ENCODE data around the gene MC2R.

The MC2R gene

DNA sequence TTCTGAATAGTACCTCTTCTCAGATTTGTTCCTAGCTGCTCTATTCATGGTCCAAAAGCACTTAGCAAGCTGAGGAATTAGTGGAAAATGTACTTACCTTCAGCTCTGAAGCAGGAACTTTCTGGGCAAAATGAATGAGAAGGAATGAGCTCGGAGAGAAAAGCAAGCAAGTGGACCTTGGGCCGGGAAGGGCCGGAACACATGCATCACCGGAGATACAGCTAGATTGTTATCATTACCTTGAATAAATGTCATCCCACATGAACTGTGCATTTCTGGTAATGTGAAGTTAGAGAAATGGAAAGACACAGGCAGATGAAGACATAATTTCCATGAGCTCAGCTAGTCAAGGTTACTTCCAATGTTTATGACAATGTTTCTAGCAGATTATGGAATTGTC is at the start of gene MC2R:
Gene MC2R, minus strand, starts transcription at position 146 of the 400 bp plus-strand sequence. CDS start 30,018 bp downstream, outside the sequence.
- no peak for DNase-seq (ENCODE audit: low read depth)

DNA sequence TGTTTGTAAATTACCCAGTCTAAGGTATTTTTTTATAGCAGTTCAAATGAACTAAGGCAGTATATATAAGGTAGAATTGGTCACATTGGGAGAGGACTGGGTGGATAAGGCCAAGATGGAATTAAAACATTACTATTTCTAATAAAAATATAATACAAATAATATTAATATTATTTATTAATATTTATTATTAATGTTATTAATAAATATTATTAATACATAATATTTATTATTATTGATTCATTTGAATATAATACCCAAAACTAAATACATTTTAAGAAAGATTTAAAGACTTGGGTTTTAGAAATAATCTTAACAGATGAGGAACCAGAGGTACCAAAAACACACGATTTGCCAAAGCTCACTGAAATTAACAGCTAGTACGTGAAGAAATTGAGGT is 30.5 kb upstream of the MC2R start:
- DNase-seq (ENCODE audit: low read depth), result no peak

DNA sequence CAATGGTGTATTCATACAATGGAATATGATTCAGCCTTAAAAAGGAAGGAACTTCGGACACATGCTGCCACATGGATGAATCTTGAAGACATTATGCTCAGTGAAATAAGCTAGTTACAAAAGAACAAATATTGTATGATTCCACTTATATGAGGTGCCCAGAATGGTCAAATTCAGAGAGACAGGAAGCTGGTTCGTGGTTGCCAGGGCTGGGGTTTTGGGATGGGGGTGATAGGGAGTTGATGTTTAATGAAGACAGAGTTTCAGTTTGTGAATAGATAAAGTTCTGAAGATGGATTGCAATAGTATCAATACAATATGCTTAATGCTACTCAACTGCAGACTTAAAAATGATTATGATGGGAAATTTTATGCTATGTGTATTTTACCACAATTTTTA is 28.0 kb upstream of the MC2R start:
- no peak for DNase-seq (ENCODE audit: low read depth)

DNA sequence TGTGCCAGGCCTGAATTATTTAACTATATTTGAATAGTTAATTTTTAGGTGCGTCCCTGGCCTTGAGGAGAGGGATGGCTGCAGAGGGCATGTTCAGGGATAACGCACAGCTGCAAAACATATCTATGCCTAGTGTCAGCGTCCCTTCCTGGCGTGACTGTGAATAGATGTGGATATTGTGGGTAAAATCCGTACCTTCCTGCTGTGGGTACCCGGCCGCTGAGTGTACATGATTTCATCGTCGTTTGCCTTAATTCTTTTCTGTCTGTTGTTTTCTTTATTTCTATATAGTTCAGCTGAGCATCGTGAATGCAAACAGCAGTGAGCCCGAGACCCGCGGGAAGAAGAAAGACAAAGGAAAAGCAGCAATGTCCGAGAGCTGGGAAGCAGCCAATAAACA is 25.0 kb upstream of the MC2R start:
- DNase-seq (ENCODE audit: low read depth), result no peak

DNA sequence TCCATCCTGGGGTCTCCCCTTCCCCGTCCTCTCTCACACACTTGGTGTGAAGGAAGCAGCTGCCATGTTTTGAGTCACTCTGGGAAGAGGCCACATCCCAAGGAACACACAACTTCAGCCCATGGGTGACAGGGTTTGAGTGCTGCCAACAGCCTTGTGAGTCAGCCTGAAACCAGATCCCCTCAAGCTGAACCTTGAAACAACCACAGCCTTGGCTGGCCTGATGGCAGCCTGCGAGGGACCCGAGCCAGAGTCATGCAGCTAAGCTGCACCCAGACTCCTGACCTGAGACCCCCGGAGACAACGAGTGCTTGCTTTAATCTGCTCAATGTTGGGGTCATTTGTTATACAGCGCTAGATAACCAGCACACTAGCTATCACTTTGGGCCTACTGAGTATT is 19.3 kb upstream of the MC2R start:
- no peak for DNase-seq (ENCODE audit: low read depth)

DNA sequence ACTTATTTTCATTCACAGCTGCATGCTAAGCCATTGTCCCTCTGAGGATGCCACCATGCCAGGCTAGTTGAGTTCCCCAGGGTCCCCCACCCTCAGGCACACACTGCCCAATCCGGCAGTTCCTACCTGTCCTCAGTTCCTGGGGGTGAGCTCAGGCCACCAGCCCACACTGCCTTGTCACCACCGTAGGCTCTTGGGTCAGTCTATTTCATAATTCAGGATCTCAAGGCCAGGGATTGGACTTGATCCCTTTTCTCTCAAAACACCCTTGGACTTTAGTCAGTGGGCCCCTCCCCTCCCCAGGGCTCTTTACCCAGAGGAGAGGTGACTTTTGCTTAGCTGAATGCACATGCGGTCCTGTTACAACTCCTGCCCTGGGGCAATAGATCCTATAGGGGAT is 18.7 kb upstream of the MC2R start:
- DNase-seq (ENCODE audit: low read depth), result no peak

DNA sequence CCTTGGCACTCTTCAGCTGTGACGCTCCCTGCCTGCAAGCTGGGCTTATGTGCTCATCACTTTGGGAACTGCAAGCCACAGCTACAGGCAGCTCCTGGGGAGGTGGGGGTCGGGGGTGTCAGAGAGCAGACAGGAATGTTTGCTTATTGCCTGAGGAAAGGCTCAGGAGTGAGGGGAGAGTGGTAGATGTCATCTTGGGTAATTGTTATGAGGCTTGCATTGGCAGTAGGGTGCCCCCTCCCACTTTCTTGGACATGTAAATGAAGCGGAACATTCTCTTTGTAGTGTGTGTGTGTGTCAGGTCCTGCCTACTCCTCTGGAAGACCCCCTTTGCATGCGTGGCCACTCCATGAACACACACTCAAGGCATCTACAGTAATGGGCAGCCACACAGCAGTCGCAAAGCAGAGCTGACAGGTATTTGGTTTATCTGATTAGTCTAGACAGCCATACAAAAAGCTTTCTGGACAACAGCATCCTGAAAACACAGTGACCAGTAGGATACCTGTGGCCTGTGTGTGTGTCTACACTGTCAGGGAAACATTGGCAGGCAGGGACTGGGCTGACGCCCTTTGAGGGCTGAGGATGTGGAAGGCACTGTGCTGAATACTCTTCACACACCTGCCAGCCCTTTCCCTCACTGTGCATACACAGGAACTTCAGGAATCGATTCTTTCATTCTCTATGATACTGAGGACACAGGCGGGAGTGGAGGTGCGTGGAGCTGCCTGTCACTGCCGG is 17.1 kb upstream of the MC2R start:
- DNase-seq (ENCODE audit: low read depth), result no peak

DNA sequence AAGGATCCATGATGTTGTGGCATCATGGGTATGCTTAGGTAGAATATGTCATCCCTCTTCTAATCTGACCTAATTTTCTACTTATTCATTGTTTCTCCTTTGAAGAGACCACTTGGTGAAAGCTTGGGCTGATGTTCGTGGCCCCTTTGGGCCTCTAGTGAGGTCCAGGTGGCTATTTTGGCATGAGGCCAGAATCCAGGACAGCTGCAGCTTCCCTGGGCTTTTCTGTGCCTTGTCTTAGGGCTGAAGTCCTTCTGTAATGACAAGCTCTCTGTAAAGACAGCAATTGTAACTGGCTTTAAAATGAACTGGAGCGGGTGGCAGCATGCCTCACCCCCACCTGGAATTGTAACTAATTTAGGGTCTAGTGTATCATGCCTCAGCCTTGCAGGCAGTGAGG is 15.6 kb upstream of the MC2R start:
- no peak for DNase-seq (ENCODE audit: low read depth)

DNA sequence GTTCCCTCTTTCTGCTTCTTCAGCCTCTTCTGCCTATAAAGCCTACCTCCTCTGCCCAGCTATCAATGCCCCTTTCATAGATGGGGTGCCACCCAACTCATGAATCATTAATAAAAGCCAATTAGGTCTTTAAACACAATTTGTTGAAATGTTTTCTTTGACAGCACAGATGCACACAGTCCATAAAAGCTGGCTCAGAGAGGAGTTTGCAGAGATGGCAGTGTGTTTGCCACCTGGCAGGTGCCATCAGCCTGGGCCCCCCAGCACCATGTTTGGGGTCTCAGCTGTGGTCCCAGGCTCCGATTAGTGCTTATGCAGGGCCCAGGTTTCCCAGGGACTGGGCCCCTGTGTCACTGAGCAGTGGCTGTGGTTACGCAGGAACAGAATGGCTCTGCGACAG is 7.9 kb upstream of the MC2R start:
- DNase-seq (ENCODE audit: low read depth), result no peak

DNA sequence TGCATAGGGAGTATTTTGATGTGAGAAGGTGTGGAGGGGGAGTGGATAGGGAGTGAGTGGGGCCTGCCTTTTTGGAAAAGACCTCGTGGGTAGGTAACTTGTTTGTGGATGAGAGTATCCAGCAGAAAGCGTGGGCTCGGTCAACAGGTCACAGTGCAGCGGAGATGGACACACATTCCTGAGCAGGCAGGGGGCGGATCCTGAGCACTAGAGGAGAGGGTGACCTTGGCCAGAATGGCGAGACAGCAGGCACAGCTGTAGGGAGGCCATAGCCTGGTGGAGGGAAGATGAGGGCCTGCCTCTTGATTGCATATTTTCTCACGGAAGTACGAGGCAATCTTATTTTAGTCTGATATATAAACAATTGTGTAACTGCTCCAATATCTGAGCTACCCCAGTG is 3.6 kb upstream of the MC2R start:
- DNase-seq (ENCODE audit: low read depth), result no peak

DNA sequence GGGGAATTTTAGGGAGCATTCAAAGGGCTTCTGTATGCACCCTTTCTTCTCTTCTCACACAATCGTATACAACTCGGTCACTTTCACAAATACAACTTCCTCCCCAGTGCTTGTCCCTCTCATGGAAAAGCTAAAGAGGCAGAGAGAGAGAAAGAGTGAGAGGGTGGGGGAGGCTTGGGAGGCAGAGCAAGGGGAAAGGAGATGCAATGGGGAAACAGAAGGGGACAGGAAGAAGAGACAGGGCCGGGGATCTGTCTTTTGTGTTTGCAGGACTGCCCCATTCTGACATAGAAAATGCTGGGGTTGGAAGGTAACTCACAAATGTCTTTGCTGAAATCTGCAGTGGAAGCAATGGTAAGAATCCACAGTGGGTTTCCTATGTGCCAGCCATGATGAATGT is 2.1 kb upstream of the MC2R start:
- no peak for DNase-seq (ENCODE audit: low read depth)

DNA sequence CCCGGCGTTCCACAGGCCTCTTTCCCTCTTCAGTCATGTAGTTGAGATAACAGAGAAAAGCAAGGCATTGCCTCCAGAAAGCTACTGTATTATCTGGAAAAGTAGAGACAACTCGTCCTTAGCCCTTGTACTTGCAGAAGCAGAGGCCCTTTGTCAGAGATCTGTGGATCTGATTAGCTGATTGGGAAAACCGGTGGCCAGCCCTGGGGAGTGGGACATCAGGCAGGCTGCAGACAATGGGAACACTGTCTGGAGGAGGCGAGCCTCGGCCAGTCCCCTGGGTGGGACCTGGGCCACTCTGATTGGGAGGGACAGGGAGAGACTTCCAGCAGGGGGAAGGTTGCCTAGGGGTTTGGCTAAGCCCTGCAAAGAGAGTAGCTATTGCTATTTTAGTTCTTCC is 1.2 kb upstream of the MC2R start:
- DNase-seq (ENCODE audit: low read depth), result no peak

DNA sequence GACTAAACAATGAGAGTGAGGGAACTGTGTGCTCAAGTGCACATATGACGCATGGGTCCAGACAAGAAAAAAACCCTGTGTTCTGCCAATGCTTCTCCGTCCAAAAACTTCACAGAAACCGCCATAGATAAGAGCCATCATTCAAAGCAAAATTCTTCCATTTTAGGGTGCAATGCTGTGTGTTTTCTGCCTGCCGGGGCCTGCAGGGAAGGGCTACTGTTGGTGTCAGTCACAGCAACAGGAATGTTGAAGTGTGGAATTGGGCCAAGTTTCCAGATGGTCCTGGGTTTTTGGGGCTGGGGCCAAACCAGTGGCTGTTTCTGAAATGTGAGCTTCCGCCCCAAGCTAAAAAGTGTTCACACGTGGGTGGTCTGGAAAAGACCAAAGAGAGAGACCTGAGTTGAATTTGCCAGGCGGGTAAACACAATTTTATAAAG is 677 bp upstream of the MC2R start:
- no peak for DNase-seq (ENCODE audit: low read depth)

DNA sequence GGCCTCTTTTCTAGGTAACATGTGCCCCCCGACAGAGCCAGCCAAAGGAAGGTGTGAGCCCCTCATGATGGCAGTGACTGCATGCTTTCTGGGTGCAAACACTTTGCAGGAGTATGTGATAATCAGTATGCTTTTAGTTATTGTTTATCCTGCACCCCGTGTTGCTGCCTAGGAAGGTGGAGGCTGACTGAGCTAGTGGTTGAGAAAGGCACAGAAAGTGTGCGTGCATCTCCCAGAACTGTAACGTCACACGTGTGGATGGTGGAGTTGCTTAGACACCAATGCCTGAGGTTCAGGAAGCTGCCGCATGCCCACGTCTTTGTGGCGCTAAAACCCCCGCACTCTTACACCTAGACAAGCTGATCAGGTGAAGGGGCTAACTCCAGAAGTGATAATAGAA is 580 bp downstream of the MC2R start:
- no peak for DNase-seq (ENCODE audit: low read depth)

DNA sequence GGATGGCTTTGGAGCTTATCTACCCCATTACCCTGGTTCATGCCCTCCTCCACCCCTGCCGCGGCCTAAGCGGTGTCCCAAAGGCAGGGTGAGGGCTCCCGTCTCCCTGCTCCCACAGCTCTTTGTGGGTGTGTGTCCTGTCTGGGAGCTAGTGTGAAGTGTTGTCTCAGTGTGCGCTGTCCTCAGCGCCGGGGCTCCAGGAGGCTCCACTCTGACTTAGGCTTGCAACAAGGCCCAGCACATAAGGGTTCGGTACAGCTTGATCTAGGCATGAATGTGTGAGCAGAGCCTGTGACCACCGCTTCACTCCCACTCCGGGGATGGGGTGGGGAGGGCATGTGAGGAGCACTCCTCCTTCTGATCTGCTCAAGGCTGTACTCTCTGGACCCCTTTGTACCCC is 1.2 kb downstream of the MC2R start:
- no peak for DNase-seq (ENCODE audit: low read depth)

DNA sequence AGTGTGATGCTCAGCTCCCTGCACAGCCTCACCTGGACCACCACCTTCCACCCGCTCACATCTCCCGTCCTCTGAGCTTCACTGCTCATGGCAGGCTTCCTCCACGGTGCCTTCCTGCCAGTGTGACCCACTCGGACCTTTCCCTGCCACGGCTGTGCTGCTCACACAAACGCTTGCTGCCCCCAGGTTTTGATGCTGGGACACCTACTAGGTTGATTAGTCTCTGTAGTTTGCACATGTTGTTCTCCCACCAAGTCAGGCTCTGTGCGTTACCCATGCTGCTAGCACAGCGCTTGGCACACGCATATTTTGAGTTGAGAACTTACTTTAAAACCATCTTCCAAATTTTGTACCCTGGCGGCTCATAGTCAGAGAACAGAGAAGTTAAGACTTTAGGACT is 2.1 kb downstream of the MC2R start:
- DNase-seq (ENCODE audit: low read depth), result no peak

DNA sequence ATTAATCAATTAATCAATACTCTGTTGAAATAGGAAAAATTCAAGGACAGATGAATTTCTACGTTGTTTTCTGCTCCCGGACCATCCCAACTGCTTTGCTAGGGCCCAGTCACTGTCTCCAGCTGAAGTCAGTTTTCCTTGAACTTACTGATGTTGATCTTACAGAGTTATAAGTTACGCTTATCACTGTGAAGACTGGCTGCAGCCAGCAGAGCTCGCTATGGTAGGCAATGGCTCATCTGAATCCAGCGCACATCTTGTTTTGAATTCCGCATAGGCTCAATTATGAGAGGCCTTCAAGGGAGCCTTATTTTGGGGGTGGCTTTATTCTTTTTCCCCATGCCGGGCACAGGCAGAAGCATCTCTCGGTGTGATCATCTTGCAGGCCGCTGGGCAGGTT is 2.7 kb downstream of the MC2R start:
- DNase-seq (ENCODE audit: low read depth), result no peak

DNA sequence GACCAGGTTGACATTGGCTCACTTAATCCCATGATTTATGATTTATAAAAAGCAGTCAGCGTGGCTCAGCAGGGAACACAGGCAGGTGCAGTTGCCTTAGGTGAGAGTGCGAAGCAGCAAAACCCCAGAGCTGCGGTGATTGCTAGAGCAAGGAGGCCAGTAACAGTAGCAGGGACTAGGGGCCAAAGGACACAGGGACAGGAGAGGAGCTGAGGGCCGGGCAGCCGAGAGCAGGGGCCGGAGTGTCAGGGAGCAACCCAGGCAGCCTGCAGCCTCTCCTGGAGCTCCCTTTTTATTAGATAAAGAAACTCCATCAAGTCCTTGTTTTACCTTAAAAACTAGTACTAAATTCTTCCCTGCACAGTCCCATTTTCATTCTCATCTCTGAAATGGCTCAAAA is 4.3 kb downstream of the MC2R start:
- DNase-seq (ENCODE audit: low read depth), result no peak

DNA sequence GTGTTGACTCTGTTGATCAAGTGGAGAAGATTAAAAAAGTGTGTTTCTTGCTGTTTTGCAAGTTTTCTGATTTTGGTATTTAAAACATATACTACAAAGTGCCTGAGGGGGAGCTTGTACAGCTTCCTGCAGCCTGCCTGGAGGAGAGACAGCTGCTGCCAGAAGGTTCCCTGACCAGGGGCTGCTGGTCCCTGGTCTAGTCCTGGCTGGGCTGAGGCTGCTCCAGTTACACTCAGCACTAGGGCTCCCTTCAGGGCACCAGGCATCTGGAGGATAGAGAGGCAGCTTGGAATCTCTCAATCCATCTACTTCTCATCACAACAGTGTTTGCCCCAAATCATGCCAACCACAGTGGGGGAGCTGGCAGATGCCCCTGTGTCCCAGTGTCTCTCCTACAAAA is 4.8 kb downstream of the MC2R start:
- no peak for DNase-seq (ENCODE audit: low read depth)

DNA sequence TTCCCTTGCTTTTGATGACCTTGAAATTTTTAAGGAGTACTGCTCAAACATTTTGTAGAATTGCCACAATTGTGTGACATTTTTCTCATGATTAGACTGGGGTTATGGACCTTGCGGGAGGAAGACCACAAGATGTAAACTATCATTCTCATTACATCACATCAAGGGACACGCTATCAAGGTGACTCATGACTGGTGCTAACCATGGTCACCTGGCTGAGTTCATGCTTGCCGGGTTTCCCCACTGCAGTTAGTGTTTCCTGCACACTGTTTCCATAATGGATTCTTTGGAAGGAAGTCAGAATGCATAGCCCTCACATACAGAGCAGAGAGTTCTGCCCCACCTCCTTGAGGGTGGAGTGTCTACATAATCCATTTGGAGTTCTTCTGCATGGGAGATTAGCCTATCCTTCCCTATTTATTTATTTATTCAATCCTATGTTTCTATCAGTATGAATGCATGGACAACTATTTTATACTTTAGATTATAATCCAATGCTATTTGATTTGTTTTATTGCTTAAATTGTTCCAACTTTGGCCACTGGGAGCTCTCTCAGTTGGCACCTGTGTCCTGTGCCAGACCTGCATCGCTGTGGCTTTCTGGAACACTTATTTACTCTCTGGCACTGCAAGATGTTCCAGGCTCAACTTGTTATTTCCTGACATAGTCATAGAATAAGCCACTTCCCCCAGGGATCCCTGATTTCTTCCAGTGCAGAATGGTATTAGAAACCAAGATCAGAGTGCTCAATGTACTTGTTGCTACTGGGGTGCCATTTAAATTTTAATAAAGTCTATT is 6.0 kb downstream of the MC2R start:
- DNase-seq (ENCODE audit: low read depth), result no peak

DNA sequence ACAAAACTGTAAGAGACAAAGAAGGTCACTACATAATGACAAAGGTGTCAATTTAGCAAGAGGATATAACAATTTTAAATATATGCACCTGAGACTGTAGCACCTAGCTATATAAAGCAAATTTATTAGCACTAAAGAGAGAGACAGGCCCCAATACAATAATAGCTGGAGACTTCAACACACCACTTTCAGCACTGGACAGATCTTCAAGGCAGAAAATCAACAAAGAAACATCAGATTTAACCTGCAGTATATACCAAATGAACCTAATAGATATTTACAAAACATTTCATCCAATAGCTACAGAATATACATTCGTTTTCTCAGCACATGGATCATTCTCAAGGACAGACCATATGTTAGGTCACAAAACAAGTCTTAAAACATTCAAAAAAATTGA is 14.7 kb downstream of the MC2R start:
- no peak for DNase-seq (ENCODE audit: low read depth)

DNA sequence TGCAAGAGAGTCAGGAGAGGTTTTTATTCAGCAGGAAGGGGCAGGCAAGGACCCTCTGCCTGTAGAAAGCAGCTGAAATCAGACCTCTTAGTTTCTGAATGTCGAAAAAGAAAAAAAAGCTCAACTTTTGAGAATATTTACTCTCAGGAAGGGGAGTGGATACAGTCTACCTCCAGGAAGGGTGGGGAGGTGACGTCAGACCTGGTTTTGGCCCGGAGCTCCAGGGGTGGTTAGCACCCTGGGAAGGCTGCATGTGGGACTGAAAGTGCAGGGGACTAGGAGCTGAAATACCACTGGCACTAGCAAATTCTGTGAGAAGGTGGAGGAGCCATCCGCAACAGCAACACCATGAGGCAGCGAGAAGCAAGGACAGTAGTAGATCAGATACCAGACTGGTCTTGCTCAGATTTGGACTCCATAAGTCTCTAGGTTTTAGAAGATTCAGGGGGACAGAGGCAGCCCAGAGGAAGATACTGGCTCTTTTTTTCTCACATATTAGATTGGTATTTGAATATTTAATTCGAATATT is 19.8 kb downstream of the MC2R start:
- DNase-seq (ENCODE audit: low read depth), result no peak

DNA sequence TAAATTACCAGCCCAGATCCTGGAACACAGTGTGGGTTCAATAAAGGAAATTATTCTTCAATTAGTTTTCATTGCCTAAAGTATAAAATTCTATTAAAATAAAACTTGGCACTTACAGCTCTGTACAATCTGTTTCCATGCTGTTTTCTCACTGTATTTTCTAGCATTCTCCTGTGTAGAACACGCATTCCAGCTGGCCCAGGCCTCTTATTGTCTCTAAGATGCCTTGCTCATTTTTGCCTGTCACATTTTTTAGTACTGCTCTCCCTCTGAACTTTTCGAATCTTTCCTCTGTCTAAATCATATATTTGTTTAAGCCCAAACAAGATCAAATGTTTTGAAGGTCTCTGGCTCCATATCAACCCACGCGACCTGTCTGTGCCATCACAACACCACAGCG is 20.8 kb downstream of the MC2R start:
- DNase-seq (ENCODE audit: low read depth), result no peak

DNA sequence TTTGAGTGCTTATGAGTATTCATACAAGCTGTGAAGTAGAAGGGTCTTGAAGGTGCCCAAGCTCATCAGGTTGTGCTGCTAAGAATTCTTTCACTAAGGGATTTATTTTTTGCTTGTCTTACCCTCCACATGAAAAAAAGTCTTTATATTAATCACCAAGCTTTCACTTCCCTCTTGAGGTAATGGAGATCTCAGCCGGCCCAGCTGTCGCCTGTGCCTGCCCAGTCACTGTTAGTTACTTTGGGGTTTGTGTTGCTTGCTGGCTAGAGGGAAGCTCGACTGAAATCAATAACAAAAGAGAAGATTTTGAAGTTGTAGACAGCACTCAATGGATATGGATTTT is 21.9 kb downstream of the MC2R start:
- DNase-seq (ENCODE audit: low read depth), result no peak

Measured in fibroblast of gingiva (primary cell).